ENCODE data around the gene MLEC. TPM values are rescaled to one million over a fixed set of nuclear protein-coding genes. Genes with fewer than 3 reads are reported as not detected.

Gene MLEC
- total and polyA plus RNA-seq, 2 of the 13 experiments (the other 11 are each of a cell fraction or from before 2014, with no cell fraction given) = 49.8 to 156 TPM

DNA sequence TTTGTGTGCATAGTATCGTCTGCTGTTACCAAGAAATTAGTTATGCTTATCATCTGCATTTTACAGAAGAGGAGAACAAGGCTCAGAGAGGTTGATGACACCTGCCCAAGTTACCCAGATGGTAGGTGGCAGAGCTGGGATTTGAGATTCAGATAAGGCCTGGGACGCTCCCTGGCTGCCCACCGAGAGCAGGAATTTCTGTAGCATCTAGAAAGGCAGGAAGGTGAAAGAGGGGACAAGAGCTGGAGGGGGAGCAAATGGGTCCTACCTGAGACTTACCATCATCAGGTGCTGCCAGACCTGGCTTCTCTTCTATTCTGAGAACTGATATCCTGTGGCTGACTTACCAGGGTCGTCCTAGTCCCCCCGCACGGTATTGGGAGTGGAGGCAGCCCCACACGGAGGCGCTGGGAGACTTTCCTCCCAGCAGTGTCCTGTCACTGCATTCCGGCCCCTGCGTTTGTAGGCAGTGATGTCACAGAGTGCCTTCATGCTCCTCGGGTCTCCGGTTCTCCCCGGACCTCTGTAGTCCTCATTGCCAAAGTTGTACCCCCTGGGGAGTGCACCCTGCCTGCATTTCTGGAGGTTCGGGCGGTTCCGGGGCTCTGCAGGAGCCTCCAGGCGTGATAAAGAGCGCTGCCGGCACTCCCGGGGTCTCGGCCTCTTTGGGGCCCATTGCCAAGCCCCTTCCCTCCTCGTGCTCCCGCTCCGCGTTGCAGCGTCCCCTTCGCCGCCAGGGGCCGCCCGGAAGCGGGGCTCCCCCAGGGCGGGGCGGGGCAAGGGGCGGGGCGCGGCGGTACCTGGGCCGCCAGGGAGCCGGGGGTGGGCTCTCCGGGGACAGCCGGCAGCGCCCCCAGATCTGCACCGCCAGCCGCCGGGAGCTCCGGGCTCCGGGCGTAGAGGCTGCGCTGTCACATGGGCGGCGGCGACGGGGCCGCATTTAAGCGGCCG is 46.9 kb upstream of the MLEC start, which contains the start of gene CABP1 (continued):
- TF ChIP-seq, protein P1, sequence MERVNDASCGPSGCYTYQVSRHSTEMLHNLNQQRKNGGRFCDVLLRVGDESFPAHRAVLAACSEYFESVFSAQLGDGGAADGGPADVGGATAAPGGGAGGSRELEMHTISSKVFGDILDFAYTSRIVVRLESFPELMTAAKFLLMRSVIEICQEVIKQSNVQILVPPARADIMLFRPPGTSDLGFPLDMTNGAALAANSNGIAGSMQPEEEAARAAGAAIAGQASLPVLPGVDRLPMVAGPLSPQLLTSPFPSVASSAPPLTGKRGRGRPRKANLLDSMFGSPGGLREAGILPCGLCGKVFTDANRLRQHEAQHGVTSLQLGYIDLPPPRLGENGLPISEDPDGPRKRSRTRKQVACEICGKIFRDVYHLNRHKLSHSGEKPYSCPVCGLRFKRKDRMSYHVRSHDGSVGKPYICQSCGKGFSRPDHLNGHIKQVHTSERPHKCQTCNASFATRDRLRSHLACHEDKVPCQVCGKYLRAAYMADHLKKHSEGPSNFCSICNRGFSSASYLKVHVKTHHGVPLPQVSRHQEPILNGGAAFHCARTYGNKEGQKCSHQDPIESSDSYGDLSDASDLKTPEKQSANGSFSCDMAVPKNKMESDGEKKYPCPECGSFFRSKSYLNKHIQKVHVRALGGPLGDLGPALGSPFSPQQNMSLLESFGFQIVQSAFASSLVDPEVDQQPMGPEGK (CRISPR knock-in tag; IDR thresholded peaks at IDR 0.05) = peak; percentile 73
- TF ChIP-seq PHF8 (CRISPR knock-in tag; IDR thresholded peaks at IDR 0.05) (peak; percentile 22; the same call in 1 of the 2 replicates), MYC (CRISPR knock-in tag; IDR thresholded peaks at IDR 0.05; ENCODE audit: borderline replicate concordance) (peak; percentile 62; the same call in 1 of the 2 replicates), ZNF552 (CRISPR knock-in tag; IDR thresholded peaks at IDR 0.05; ENCODE audit: borderline replicate concordance) (no peak), ZNF180 (CRISPR knock-in tag; IDR thresholded peaks at IDR 0.05; ENCODE audit: borderline replicate concordance, low read depth) (no peak), KAT8 (CRISPR knock-in tag; IDR thresholded peaks at IDR 0.05) (no peak), ZNF775 (CRISPR knock-in tag; IDR thresholded peaks at IDR 0.05; ENCODE audit: borderline replicate concordance) (no peak), JUND (CRISPR knock-in tag; IDR thresholded peaks at IDR 0.05) (no peak), ZNF446 (CRISPR knock-in tag; IDR thresholded peaks at IDR 0.05) (no peak), KMT2A (CRISPR knock-in tag; IDR thresholded peaks at IDR 0.05) (no peak), KDM2A (CRISPR knock-in tag; IDR thresholded peaks at IDR 0.05; ENCODE audit: borderline replicate concordance, low read depth) (peak; percentile 41; the same call in 1 of the 2 replicates), SAP130 (CRISPR knock-in tag; IDR thresholded peaks at IDR 0.05; ENCODE audit: low read depth) (peak; percentile 48; the same call in 1 of the 2 replicates)
- TF ChIP-seq, protein P2, sequence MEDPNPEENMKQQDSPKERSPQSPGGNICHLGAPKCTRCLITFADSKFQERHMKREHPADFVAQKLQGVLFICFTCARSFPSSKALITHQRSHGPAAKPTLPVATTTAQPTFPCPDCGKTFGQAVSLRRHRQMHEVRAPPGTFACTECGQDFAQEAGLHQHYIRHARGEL (CRISPR knock-in tag; IDR thresholded peaks at IDR 0.05) = no peak
- TF ChIP-seq, protein P3, sequence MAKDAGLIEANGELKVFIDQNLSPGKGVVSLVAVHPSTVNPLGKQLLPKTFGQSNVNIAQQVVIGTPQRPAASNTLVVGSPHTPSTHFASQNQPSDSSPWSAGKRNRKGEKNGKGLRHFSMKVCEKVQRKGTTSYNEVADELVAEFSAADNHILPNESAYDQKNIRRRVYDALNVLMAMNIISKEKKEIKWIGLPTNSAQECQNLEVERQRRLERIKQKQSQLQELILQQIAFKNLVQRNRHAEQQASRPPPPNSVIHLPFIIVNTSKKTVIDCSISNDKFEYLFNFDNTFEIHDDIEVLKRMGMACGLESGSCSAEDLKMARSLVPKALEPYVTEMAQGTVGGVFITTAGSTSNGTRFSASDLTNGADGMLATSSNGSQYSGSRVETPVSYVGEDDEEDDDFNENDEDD (CRISPR knock-in tag; IDR thresholded peaks at IDR 0.05; ENCODE audit: borderline replicate concordance) = peak; percentile 62; the same call in 1 of the 2 replicates
- TF ChIP-seq, protein P4, sequence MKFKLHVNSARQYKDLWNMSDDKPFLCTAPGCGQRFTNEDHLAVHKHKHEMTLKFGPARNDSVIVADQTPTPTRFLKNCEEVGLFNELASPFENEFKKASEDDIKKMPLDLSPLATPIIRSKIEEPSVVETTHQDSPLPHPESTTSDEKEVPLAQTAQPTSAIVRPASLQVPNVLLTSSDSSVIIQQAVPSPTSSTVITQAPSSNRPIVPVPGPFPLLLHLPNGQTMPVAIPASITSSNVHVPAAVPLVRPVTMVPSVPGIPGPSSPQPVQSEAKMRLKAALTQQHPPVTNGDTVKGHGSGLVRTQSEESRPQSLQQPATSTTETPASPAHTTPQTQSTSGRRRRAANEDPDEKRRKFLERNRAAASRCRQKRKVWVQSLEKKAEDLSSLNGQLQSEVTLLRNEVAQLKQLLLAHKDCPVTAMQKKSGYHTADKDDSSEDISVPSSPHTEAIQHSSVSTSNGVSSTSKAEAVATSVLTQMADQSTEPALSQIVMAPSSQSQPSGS (CRISPR knock-in tag; IDR thresholded peaks at IDR 0.05) = no peak
- TF ChIP-seq, protein P5, sequence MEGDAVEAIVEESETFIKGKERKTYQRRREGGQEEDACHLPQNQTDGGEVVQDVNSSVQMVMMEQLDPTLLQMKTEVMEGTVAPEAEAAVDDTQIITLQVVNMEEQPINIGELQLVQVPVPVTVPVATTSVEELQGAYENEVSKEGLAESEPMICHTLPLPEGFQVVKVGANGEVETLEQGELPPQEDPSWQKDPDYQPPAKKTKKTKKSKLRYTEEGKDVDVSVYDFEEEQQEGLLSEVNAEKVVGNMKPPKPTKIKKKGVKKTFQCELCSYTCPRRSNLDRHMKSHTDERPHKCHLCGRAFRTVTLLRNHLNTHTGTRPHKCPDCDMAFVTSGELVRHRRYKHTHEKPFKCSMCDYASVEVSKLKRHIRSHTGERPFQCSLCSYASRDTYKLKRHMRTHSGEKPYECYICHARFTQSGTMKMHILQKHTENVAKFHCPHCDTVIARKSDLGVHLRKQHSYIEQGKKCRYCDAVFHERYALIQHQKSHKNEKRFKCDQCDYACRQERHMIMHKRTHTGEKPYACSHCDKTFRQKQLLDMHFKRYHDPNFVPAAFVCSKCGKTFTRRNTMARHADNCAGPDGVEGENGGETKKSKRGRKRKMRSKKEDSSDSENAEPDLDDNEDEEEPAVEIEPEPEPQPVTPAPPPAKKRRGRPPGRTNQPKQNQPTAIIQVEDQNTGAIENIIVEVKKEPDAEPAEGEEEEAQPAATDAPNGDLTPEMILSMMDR (CRISPR knock-in tag; IDR thresholded peaks at IDR 0.05) = peak; percentile 65
- TF ChIP-seq, protein P6, sequence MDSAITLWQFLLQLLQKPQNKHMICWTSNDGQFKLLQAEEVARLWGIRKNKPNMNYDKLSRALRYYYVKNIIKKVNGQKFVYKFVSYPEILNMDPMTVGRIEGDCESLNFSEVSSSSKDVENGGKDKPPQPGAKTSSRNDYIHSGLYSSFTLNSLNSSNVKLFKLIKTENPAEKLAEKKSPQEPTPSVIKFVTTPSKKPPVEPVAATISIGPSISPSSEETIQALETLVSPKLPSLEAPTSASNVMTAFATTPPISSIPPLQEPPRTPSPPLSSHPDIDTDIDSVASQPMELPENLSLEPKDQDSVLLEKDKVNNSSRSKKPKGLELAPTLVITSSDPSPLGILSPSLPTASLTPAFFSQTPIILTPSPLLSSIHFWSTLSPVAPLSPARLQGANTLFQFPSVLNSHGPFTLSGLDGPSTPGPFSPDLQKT (CRISPR knock-in tag; IDR thresholded peaks at IDR 0.05; ENCODE audit: borderline replicate concordance) = no peak
- TF ChIP-seq, protein P7, sequence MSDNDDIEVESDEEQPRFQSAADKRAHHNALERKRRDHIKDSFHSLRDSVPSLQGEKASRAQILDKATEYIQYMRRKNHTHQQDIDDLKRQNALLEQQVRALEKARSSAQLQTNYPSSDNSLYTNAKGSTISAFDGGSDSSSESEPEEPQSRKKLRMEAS (IDR thresholded peaks at IDR 0.05) = peak; percentile 65
- TF ChIP-seq, protein P8, sequence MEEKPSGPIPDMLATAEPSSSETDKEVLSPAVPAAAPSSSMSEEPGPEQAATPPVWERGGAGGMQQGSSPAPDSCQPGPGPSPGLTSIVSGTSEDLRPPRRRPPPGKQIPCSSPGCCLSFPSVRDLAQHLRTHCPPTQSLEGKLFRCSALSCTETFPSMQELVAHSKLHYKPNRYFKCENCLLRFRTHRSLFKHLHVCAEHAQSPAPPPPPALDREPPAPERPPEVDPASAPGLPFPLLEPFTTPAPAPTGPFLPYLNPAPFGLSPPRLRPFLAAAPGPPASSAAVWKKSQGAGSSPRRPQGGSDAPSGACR (CRISPR knock-in tag; IDR thresholded peaks at IDR 0.05) = no peak
